SK-N-SH treated with all-trans-retinoic acid at 6 μM for 48 hours (cell line): ENCODE results near the gene COMMD8.

Experiments
- ARNTL ChIP-seq: fragments of 450-650 bp; formaldehyde crosslinking; IDR thresholded peaks from 2 replicates; pipeline ENCODE4 v1.5.0; 2020; ENCODE audit warnings: low read depth, mild to moderate bottlenecking, moderate library complexity, borderline replicate concordance
- BACH2 ChIP-seq: fragments of 250-450 bp; sonication (Bioruptor Pico); IDR thresholded peaks from 2 replicates; pipeline ENCODE4 v1.9.0; 2021; ENCODE audit warnings: mild to moderate bottlenecking, borderline replicate concordance
- CSRNP3 ChIP-seq: fragments of 250-450 bp; sonication (Bioruptor Pico); IDR thresholded peaks from 2 replicates; pipeline ENCODE4 v1.5.1; 2021; ENCODE audit warnings: mild to moderate bottlenecking, moderate library complexity
- ESRRG ChIP-seq: fragments of 250-450 bp; sonication (Bioruptor Pico); IDR thresholded peaks from 2 replicates; pipeline ENCODE4 v1.6.1; 2021; ENCODE audit warnings: mild to moderate bottlenecking
- GLIS3 ChIP-seq: fragments of 250-450 bp; sonication (Bioruptor Pico); IDR thresholded peaks from 2 replicates; pipeline ENCODE4 v1.5.0; 2020; ENCODE audit warnings: mild to moderate bottlenecking, moderate library complexity
- ISL1 ChIP-seq: fragments of 250-450 bp; sonication (Bioruptor Pico); IDR thresholded peaks from 2 replicates; pipeline ENCODE4 v2.1.2; 2022; ENCODE audit warnings: mild to moderate bottlenecking, moderate library complexity
- OSR1 ChIP-seq: fragments of 250-450 bp; sonication (Bioruptor Pico); IDR thresholded peaks from 2 replicates; pipeline ENCODE4 v1.8.0; 2022; ENCODE audit warnings: moderate library complexity, mild to moderate bottlenecking, inconsistent platforms
- POU6F1 ChIP-seq: fragments of 250-450 bp; sonication (Bioruptor Pico); IDR thresholded peaks from 2 replicates; pipeline ENCODE4 v1.8.0; 2021; ENCODE audit warnings: low read depth, mild to moderate bottlenecking, moderate library complexity, borderline replicate concordance
- PPARA ChIP-seq: fragments of 250-450 bp; sonication (Bioruptor Pico); IDR thresholded peaks from 2 replicates; pipeline ENCODE4 v1.5.0; 2020; ENCODE audit warnings: mild to moderate bottlenecking, borderline replicate concordance
- RARB ChIP-seq: fragments of 250-450 bp; sonication (Bioruptor Pico); IDR thresholded peaks from 2 replicates; pipeline ENCODE4 v1.8.0; 2021; ENCODE audit warnings: mild to moderate bottlenecking, moderate library complexity
- SNAI2 ChIP-seq: fragments of 250-450 bp; sonication (Bioruptor Pico); IDR thresholded peaks from 2 replicates; pipeline ENCODE4 v1.5.0; 2020; ENCODE audit warnings: mild to moderate bottlenecking, moderate library complexity
- TSHZ2 ChIP-seq: fragments of 250-450 bp; sonication (Bioruptor Pico); IDR thresholded peaks from 2 replicates; pipeline ENCODE4 v1.5.0; 2020; ENCODE audit warnings: mild to moderate bottlenecking, moderate library complexity
- ZFP3 ChIP-seq: fragments of 250-450 bp; sonication (Bioruptor Pico); IDR thresholded peaks from 2 replicates; pipeline ENCODE4 v1.5.0; 2020; ENCODE audit warnings: mild to moderate bottlenecking, moderate library complexity
- ZFP30 ChIP-seq: fragments of 450-650 bp; formaldehyde crosslinking; IDR thresholded peaks from 2 replicates; pipeline ENCODE4 v1.5.0; 2022; ENCODE audit warnings: mild to moderate bottlenecking, moderate library complexity

GRCh38 chr4:47434931-47435330 is 28.6 kb downstream of the COMMD8 start:
- TF ChIP-seq TSHZ2, result no peak
- no peak for TF ChIP-seq ZFP3
- TF ChIP-seq PPARA (CRISPR knock-in tag), result no peak
- TF ChIP-seq RARB (CRISPR knock-in tag), result no peak
- no peak for TF ChIP-seq SNAI2 (CRISPR knock-in tag)
- TF ChIP-seq POU6F1 (CRISPR knock-in tag), result no peak
- no peak for TF ChIP-seq ESRRG (CRISPR knock-in tag)
- TF ChIP-seq CSRNP3 (CRISPR knock-in tag), result no peak
- TF ChIP-seq ARNTL, result no peak
- no peak for TF ChIP-seq GLIS3 (CRISPR knock-in tag)
- TF ChIP-seq ISL1 (CRISPR knock-in tag), result no peak
- TF ChIP-seq OSR1 (CRISPR knock-in tag), result no peak
- no peak for TF ChIP-seq BACH2 (CRISPR knock-in tag)
- TF ChIP-seq ZFP30, result no peak
